Activated T-helper 17 cell treated with anti-CD3 and anti-CD28 coated beads, Interleukin-2, amount 50 U/mL, for 72 hours (primary cell): ENCODE results near the gene IL25. TPM values are rescaled to one million over a fixed set of nuclear protein-coding genes. Genes with fewer than 3 reads are reported as not detected.

ENCODE experiments used
- ATAC-seq: fragments of 150-1000 bp; cut with Tn5 transposase; replicated peaks from 2 replicates; pipeline ENCODE4 v1.10.0; 2021; ENCODE audit warnings: mild to moderate bottlenecking, moderate library complexity
- H3K27ac Mint-ChIP-seq: one replicate; pipeline ENCODE4 v1.8.0; 2022; ENCODE audit warnings: mixed read lengths
- H3K27me3 Mint-ChIP-seq: one replicate; pipeline ENCODE4 v1.8.0; 2022; ENCODE audit warnings: mixed read lengths
- H3K36me3 Mint-ChIP-seq: one replicate; pipeline ENCODE4 v1.8.0; 2022; ENCODE audit warnings: low read depth, mild to moderate bottlenecking, mixed read lengths
- H3K4me1 Mint-ChIP-seq: one replicate; pipeline ENCODE4 v1.8.0; 2022; ENCODE audit warnings: mixed read lengths
- H3K4me3 Mint-ChIP-seq: one replicate; pipeline ENCODE4 v1.8.0; 2022; ENCODE audit warnings: mild to moderate bottlenecking, mixed read lengths
- H3K9me3 Mint-ChIP-seq: one replicate; pipeline ENCODE4 v1.8.0; 2022; ENCODE audit warnings: mixed read lengths
- total RNA-seq, 2 donors: library from RNA; stranded (reverse); gene quantifications; one replicate each; pipeline ENCODE4 v1.2.3, GENCODE V29; 2022

IL25 gene
- total RNA-seq, 2 donors from 2014 or later, result not detected

GRCh38 chr14:23359722-23360447, 12.7 kb upstream of the IL25 start:
- Mint-ChIP-seq H3K36me3 (no peaks in the 10 kb centered on the region), H3K4me3 (no peak overlapping the region), H3K4me1 (no peaks in the 10 kb centered on the region)

GRCh38 chr14:23360496-23360895, 12.1 kb upstream of the IL25 start:
- Mint-ChIP-seq H3K27me3 (peaks cover 15% of the 10 kb centered on the region), H3K27ac (peak overlapping the region; percentile 39), H3K4me1 (no peaks in the 10 kb centered on the region), H3K9me3 (no peaks in the 10 kb centered on the region), H3K4me3 (no peak overlapping the region), H3K36me3 (no peaks in the 10 kb centered on the region)
- ATAC-seq, result no peak

More at GRCh38 chr14:23359722-23360447, 12.7 kb upstream of the IL25 start:
- Mint-ChIP-seq H3K27me3 (peaks cover 19% of the 10 kb centered on the region), H3K9me3 (no peaks in the 10 kb centered on the region), H3K27ac (no peak overlapping the region)
- ATAC-seq, result no peak

GRCh38 chr14:23361320-23361719, 11.3 kb upstream of the IL25 start:
- Mint-ChIP-seq H3K36me3 (no peaks in the 10 kb centered on the region), H3K4me3 (no peak overlapping the region), H3K9me3 (no peaks in the 10 kb centered on the region), H3K4me1 (no peaks in the 10 kb centered on the region), H3K27ac (peak overlapping the region; percentile 39), H3K27me3 (peaks cover 15% of the 10 kb centered on the region)
- ATAC-seq, result peak; percentile 71

DNA sequence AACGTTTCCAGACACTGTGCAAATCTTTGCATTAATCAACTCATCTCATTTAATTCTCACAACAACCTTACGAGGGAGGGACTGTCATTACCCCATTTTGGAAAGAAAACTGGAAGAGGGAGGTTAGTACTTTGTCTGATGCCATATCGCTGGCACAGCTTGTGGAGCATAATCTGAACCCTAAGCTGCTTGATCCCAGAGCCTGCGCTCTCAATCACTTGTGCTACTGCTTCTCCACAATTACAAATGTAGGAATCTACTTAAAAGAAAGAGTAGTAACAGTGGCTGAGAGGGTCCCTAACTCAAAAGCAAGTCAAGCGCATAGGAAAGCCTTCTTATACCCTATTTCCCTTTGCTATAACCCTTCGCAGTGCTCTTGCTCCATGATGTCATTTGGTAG, 10.8 kb upstream of the IL25 start:
- no peaks in the 10 kb centered on the region for H3K4me1 Mint-ChIP-seq
- H3K27me3 Mint-ChIP-seq, result peaks cover 19% of the 10 kb centered on the region
- H3K27ac Mint-ChIP-seq, result no peak overlapping the region
- ATAC-seq, result no peak
- H3K4me3 Mint-ChIP-seq, result no peak overlapping the region
- H3K36me3 Mint-ChIP-seq, result no peaks in the 10 kb centered on the region
- H3K9me3 Mint-ChIP-seq, result no peaks in the 10 kb centered on the region

GRCh38 chr14:23362200-23362599, 10.4 kb upstream of the IL25 start:
- Mint-ChIP-seq H3K4me1 (no peaks in the 10 kb centered on the region), H3K27ac (no peak overlapping the region), H3K36me3 (no peaks in the 10 kb centered on the region), H3K27me3 (peaks cover 23% of the 10 kb centered on the region), H3K4me3 (no peak overlapping the region), H3K9me3 (no peaks in the 10 kb centered on the region)
- ATAC-seq, result no peak

DNA sequence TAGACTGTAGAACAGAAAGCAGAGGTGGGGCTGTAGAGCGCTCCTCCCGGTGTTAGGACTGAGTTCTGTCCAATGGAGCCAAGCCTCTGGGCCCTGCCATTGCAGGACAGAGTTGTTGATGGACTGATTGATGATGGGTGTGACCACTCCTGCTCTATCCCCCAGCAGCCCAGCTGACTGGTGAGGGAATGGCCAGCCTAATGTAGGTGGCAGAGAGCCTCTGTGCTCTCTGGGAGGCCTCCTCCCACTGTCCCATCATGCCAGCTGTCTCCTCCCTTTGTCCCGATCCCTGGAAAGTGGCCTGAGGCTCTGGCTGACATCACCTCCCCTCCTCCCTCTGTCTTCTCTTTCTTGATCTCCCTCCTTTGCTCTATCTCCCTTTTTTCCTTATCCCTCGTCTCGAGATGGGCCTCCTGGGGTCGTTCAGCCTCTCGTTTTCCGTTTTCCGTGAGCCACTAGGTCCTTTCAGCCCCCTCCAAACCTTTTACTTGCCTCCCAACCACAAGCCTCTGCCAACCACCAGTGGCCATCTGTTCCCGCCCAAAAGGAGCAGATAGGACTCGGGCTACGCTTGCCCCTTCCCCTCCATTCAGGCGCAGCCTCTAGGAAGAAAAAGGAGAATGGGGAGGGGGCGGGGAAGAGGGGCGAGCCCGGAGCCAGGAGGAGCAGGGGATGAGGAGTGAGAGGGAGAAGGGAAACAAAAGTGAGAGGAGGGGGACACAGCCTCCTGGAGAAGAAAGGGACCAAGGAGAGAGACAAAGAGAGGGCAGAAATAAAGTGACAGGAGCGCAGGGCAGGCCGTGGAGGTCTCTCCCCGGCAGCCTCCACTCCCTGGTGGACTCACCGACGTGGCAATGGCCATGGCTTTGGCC, 8.2 kb upstream of the IL25 start:
- no peaks in the 10 kb centered on the region for H3K9me3 Mint-ChIP-seq
- no peak overlapping the region for H3K27ac Mint-ChIP-seq
- H3K4me3 Mint-ChIP-seq, result peak overlapping the region; percentile 27
- peaks cover 36% of the 10 kb centered on the region for H3K27me3 Mint-ChIP-seq
- no peaks in the 10 kb centered on the region for H3K4me1 Mint-ChIP-seq
- H3K36me3 Mint-ChIP-seq, result no peaks in the 10 kb centered on the region
- ATAC-seq, result no peak

GRCh38 chr14:23365036-23365731, 7.4 kb upstream of the IL25 start, which contains the start of gene EFS:
TSS of gene EFS (minus strand) at chr14:23365172. CDS start at chr14:23365025, 147 bp downstream.
- Mint-ChIP-seq H3K27ac (no peak within 1 kb of the TSS), H3K4me3 (peak within 1 kb of the TSS; percentile 27), H3K36me3 (no peaks in the 10 kb centered on the region), H3K27me3 (peaks cover 33% of the 10 kb centered on the region), H3K4me1 (no peaks in the 10 kb centered on the region), H3K9me3 (no peaks in the 10 kb centered on the region)
- ATAC-seq, result no peak

GRCh38 chr14:23365732-23366425, 6.7 kb upstream of the IL25 start:
- Mint-ChIP-seq H3K4me3 (no peak overlapping the region), H3K27me3 (peaks cover 31% of the 10 kb centered on the region), H3K9me3 (no peaks in the 10 kb centered on the region), H3K4me1 (no peaks in the 10 kb centered on the region), H3K36me3 (no peaks in the 10 kb centered on the region), H3K27ac (no peak overlapping the region)
- no peak for ATAC-seq

- Mint-ChIP-seq H3K36me3 (no peaks in the 10 kb centered on the region), H3K4me3 (no peak overlapping the region), H3K9me3 (no peaks in the 10 kb centered on the region), H3K27me3 (peaks cover 29% of the 10 kb centered on the region), H3K27ac (no peak overlapping the region), H3K4me1 (no peaks in the 10 kb centered on the region)
- no peak for ATAC-seq
Observed at GRCh38 chr14:23366426-23366921, 6.1 kb upstream of the IL25 start.

DNA sequence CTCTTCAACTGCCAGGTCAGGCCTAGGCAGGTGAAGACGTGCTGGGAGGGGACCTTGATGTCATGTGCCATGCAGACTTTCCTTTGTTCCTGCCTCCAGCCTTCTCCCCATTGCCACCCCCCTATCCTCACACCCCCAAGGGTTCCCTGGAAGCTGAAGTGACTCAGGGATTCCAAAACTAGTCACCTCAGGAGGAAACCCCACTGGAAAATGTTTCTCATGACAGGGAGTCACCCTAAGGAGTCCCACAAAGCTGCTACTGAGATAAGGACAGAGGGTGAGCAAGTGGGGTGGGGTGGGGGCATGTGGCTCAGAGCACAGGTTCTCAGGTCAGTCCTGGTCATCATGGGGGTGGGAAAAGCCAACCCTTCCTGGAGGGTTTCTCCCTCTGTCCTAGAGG, 2.4 kb upstream of the IL25 start:
- Mint-ChIP-seq H3K36me3 (no peaks in the 10 kb centered on the region), H3K9me3 (no peaks in the 10 kb centered on the region), H3K27ac (no peak overlapping the region), H3K4me3 (no peak overlapping the region), H3K4me1 (no peaks in the 10 kb centered on the region), H3K27me3 (peaks cover 21% of the 10 kb centered on the region)
- no peak for ATAC-seq

- ATAC-seq, result no peak
- Mint-ChIP-seq H3K27me3 (peaks cover 16% of the 10 kb centered on the region), H3K4me3 (no peak overlapping the region), H3K4me1 (no peaks in the 10 kb centered on the region), H3K27ac (no peak overlapping the region), H3K9me3 (no peaks in the 10 kb centered on the region), H3K36me3 (no peaks in the 10 kb centered on the region)
Observed at GRCh38 chr14:23371865-23372264, 744 bp upstream of the IL25 start.

DNA sequence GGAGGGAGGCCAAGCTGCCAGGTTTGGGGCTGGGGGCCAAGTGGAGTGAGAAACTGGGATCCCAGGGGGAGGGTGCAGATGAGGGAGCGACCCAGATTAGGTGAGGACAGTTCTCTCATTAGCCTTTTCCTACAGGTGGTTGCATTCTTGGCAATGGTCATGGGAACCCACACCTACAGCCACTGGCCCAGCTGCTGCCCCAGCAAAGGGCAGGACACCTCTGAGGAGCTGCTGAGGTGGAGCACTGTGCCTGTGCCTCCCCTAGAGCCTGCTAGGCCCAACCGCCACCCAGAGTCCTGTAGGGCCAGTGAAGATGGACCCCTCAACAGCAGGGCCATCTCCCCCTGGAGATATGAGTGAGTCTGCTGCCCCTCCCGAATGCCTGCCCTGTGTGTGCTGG, 432 bp downstream of the IL25 start:
- Mint-ChIP-seq H3K4me1 (no peaks in the 10 kb centered on the region), H3K9me3 (no peaks in the 10 kb centered on the region), H3K27ac (no peak overlapping the region), H3K27me3 (peaks cover 9% of the 10 kb centered on the region), H3K36me3 (no peaks in the 10 kb centered on the region), H3K4me3 (no peak overlapping the region)
- ATAC-seq, result no peak

- no peak overlapping the region for H3K4me3 Mint-ChIP-seq
- H3K36me3 Mint-ChIP-seq, result no peaks in the 10 kb centered on the region
- H3K9me3 Mint-ChIP-seq, result no peaks in the 10 kb centered on the region
- no peaks in the 10 kb centered on the region for H3K4me1 Mint-ChIP-seq
- H3K27me3 Mint-ChIP-seq, result peaks cover 4% of the 10 kb centered on the region
- H3K27ac Mint-ChIP-seq, result no peak overlapping the region
- ATAC-seq, result no peak
Observed at GRCh38 chr14:23375527-23376251, 3.1 kb downstream of the IL25 start.
